Measurements from ENCODE around the gene RPEL1. TPM values are rescaled to one million over a fixed set of nuclear protein-coding genes. Genes with fewer than 3 reads are reported as not detected.

RPEL1 gene
- total and polyA plus RNA-seq, 2 of the 8 experiments (the other 6 are each of a cell fraction or from before 2014, with no cell fraction given) = 0.12 TPM; not detected in 1

DNA sequence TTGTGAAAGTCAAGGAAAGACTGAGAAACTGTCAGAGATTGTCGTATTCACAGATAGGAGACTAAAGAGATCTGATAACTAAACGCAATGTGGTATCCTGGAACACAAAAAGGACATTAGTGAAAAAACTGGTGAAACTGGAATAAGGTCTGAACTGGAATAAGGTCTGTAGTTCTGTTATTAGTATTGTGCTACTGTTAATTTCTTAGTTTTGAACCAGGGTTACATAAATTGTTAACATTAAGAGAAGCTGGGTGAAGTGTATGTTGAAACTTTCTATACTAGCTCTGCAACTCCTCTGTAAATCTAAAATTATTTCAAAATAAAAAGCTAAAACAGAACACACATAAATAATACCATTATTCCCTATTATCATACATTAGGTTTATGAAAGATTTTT lies 49.2 kb upstream of the RPEL1 start:
- H3K4me3 ChIP-seq (ENCODE audit: extremely low read depth in 1 of 4, insufficient read depth in 2 of 4, low read depth in 3 of 4, low read length in 4 of 4) = no peak overlapping the region
- no peak overlapping the region for H3K14ac ChIP-seq (ENCODE audit: insufficient read length)
- DNase-seq (ENCODE audit: low read depth in 1 of 2, low spot score in 2 of 2) = no peak
- no peak for TF ChIP-seq JUN (IDR thresholded peaks at IDR 0.05; ENCODE audit: low read depth, low read length)
- no peak for TF ChIP-seq KDM1A (IDR thresholded peaks at IDR 0.05; ENCODE audit: borderline replicate concordance, low read length)
- no peak for TF ChIP-seq CBX5 (IDR thresholded peaks at IDR 0.05; ENCODE audit: low read depth, low read length)
- no peak for TF ChIP-seq SP2 (IDR thresholded peaks at IDR 0.05; ENCODE audit: low read length)
- TF ChIP-seq CTBP2 (IDR thresholded peaks at IDR 0.05; ENCODE audit: borderline replicate concordance, insufficient read depth, insufficient read length, low read length) = no peak
- no peak for TF ChIP-seq SAP30 (IDR thresholded peaks at IDR 0.05; ENCODE audit: insufficient read depth, insufficient replicate concordance, low read length)
- TF ChIP-seq RAD21 (IDR thresholded peaks at IDR 0.05 in 1 of 2, conservative IDR thresholded peaks at IDR 0.05 in 1 of 2; ENCODE audit: low read depth in 2 of 2, low read length in 2 of 2) = no peak
- no peak for TF ChIP-seq CHD2 (IDR thresholded peaks at IDR 0.05; ENCODE audit: low read length)
- TF ChIP-seq GTF2F1 (IDR thresholded peaks at IDR 0.05; ENCODE audit: borderline replicate concordance, low read depth, low read length) = no peak
- TF ChIP-seq HDAC2 (IDR thresholded peaks at IDR 0.05; ENCODE audit: borderline replicate concordance in 1 of 2, low read depth in 2 of 2, low read length in 2 of 2) = no peak
- TF ChIP-seq ASH2L (IDR thresholded peaks at IDR 0.05; ENCODE audit: low read length) = no peak
- H2BK20ac ChIP-seq (ENCODE audit: low read length) = no peak overlapping the region
- CTCF ChIA-PET (ENCODE audit: partially characterized antibody) = interaction anchor here (0.6 to 1.5 kb wide), 3 partner anchors 18 to 94 kb away, joined by 3 to 5 read pairs (median 4); no protein-coding TSS in a partner anchor
- no peak overlapping the region for H3K18ac ChIP-seq (ENCODE audit: extremely low read depth, low read length)
- no peak overlapping the region for H4K91ac ChIP-seq (replicated peaks; ENCODE audit: insufficient read length, low read length)
- H3K4ac ChIP-seq (replicated peaks; ENCODE audit: insufficient read length, low read depth, low read length) = no peak overlapping the region
- 86% methylated on average over 2 of the region's 2 CpGs; no CpG with 5 or more reads in 1 of the 2 experiments for WGBS, 2 experiments (ENCODE audit: extremely low coverage in 1 of 2, insufficient coverage in 1 of 2, insufficient read length in 1 of 2, insufficient replicate concordance in 2 of 2, low coverage in 1 of 2, low lambda C conversion rate in 2 of 2, missing lambda C conversion rate in 1 of 2)
- H2BK5ac ChIP-seq (ENCODE audit: low read depth, low read length) = no peak overlapping the region
- H3K36me3 ChIP-seq (ENCODE audit: control insufficient read depth in 2 of 4, insufficient read depth in 4 of 4, low read length in 3 of 4) = no peaks in the 10 kb centered on the region
- POLR2A ChIA-PET (ENCODE audit: partially characterized antibody) = interaction anchor here (0.6 kb wide), 1 partner anchor 28 kb away, joined by 5 read pairs; no protein-coding TSS in a partner anchor
- H3K4me1 ChIP-seq (replicated peaks in 1 of 4; ENCODE audit: control insufficient read depth in 3 of 4, insufficient read depth in 4 of 4, low read length in 3 of 4) = peaks cover 4 to 15% (median 7%) of the 10 kb centered on the region in 4 experiments; a peak in 6 of 7 replicates
- H2BK120ac ChIP-seq (replicated peaks; ENCODE audit: low read depth, low read length) = no peak overlapping the region
- no peak overlapping the region for H4K5ac ChIP-seq (ENCODE audit: insufficient read length, low read depth, low read length)
- H3K56ac ChIP-seq (replicated peaks; ENCODE audit: insufficient read length, low read depth, low read length) = no peak overlapping the region
- H3K9ac ChIP-seq (replicated peaks in 1 of 4; ENCODE audit: extremely low read depth in 1 of 4, low read depth in 3 of 4, low read length in 3 of 4) = no peak overlapping the region
- no peak overlapping the region for H3K27ac ChIP-seq (ENCODE audit: low read depth, low read length)
- no peak overlapping the region for H2AFZ ChIP-seq (ENCODE audit: low read length)
- H4K20me1 ChIP-seq (replicated peaks in 1 of 2; ENCODE audit: control insufficient read depth in 1 of 2, insufficient read depth in 2 of 2, low read length in 2 of 2) = no peaks in the 10 kb centered on the region
- H4K8ac ChIP-seq (ENCODE audit: extremely low read depth, insufficient read depth, low read length) = no peak overlapping the region
- H3K27me3 ChIP-seq (replicated peaks in 1 of 4; ENCODE audit: control insufficient read depth in 3 of 4, extremely low read depth in 1 of 4, insufficient read depth in 3 of 4, low read length in 3 of 4) = peaks cover 0 to 6% (median 1%) of the 10 kb centered on the region in 4 experiments; a peak in 4 of 7 replicates
- H3K79me1 ChIP-seq (ENCODE audit: low read depth, low read length) = no peaks in the 10 kb centered on the region; the same call in 1 of the 2 replicates
- no peak overlapping the region for H3K23ac ChIP-seq (ENCODE audit: insufficient read length)
- peaks cover 5% of the 10 kb centered on the region for H3K23me2 ChIP-seq (ENCODE audit: low read depth, low read length)
- no peak overlapping the region for H2AK5ac ChIP-seq (ENCODE audit: low read depth, low read length)
- no peak overlapping the region for H2BK15ac ChIP-seq (ENCODE audit: low read length)
- H3K9me3 ChIP-seq (ENCODE audit: insufficient read depth in 2 of 2, low read depth in 1 of 2, low read length in 1 of 2) = no peaks in the 10 kb centered on the region
- no peak overlapping the region for H2BK12ac ChIP-seq (ENCODE audit: low read depth, low read length)
- FAIRE-seq = no peak
- H3K79me2 ChIP-seq (ENCODE audit: control insufficient read depth in 1 of 2, insufficient read depth in 2 of 2, low read length in 2 of 2) = peaks cover 0 to 10% of the 10 kb centered on the region in 2 experiments; a peak in 3 of 4 replicates
- no peak overlapping the region for H3K4me2 ChIP-seq (ENCODE audit: insufficient read depth in 1 of 2, low read depth in 2 of 2, low read length in 2 of 2)
